K562 (cell line): ENCODE data around the gene CRYBA1. TPM values are rescaled to one million over a fixed set of nuclear protein-coding genes. Genes with fewer than 3 reads are reported as not detected.

Experiments
- ARID4B ChIP-seq: sonication (generic); formaldehyde crosslinking; IDR thresholded peaks from 2 replicates; pipeline ENCODE4 v1.8.0; 2022; ENCODE audit warnings: mild to moderate bottlenecking, missing genetic modification reagents
- ARNT ChIP-seq, 2 experiments: fragments of 450-650 bp; IDR thresholded peaks; 2 replicates each; pipeline ENCODE4 v1.6.1; 2016; ENCODE audit warnings: mild to moderate bottlenecking in 1 of 2
- HMG20A ChIP-seq: fragments of 450-650 bp; formaldehyde crosslinking; conservative IDR thresholded peaks from 2 replicates; pipeline ENCODE4 v1.4.0; 2020; ENCODE audit warnings: mild to moderate bottlenecking, mixed read lengths
- NELFE ChIP-seq: IDR thresholded peaks from 2 replicates; pipeline ENCODE4 v1.6.1; 2011; ENCODE audit warnings: mild to moderate bottlenecking; ENCODE audit not compliant: insufficient read depth, insufficient read length
- OTX1 ChIP-seq: fragments of 450-650 bp; formaldehyde crosslinking; IDR thresholded peaks from 2 replicates; pipeline ENCODE4 v1.4.0; 2022; ENCODE audit warnings: mild to moderate bottlenecking
- SAFB ChIP-seq: fragments of 200-400 bp; formaldehyde crosslinking; IDR thresholded peaks from 2 replicates; pipeline ENCODE4 v1.6.1; 2017; ENCODE audit warnings: low read depth, low read length, borderline replicate concordance
- TEAD1 ChIP-seq, 2 experiments: fragments of 450-650 bp in 1 of 2; sonication (generic) in 1 of 2; formaldehyde crosslinking; IDR thresholded peaks; 2 replicates each; pipeline versions ENCODE4 v1.4.0 to v1.8.0; 2020 to 2022; ENCODE audit warnings: mild to moderate bottlenecking in 2 of 2, missing genetic modification reagents in 1 of 2
- XRCC4 ChIP-seq: IDR thresholded peaks from one replicate; pipeline ENCODE4 v1.6.1; 2011; ENCODE audit not compliant: insufficient read depth, insufficient read length; ENCODE audit errors: extremely low read depth
- ZBTB49 ChIP-seq: sonication (generic); formaldehyde crosslinking; IDR thresholded peaks from 2 replicates; pipeline ENCODE4 v1.8.0; 2022; ENCODE audit warnings: missing genetic modification reagents, mild to moderate bottlenecking, borderline replicate concordance
- ZNF121 ChIP-seq: sonication (generic); formaldehyde crosslinking; conservative IDR thresholded peaks from 2 replicates; pipeline ENCODE4 v1.8.0; 2022; ENCODE audit warnings: missing genetic modification reagents
- ZNF23 ChIP-seq: fragments of 250-450 bp; sonication (Bioruptor Pico); IDR thresholded peaks from 2 replicates; pipeline ENCODE4 v1.4.0; 2020; ENCODE audit warnings: mild to moderate bottlenecking
- ZNF263 ChIP-seq: sonication (generic); formaldehyde crosslinking; IDR thresholded peaks from 2 replicates; pipeline ENCODE4 v1.8.0; 2022; ENCODE audit warnings: mild to moderate bottlenecking, missing genetic modification reagents, borderline replicate concordance
- ZNF280B ChIP-seq: fragments of 250-450 bp; sonication (Bioruptor Pico); IDR thresholded peaks from 2 replicates; pipeline ENCODE4 v1.5.1; 2021; ENCODE audit warnings: mild to moderate bottlenecking
- polyA plus RNA-seq, 8 experiments: library from polyadenylated mRNA; depleted of rRNA in 4 of 8; stranded (reverse) in 5 of 8; unstranded in 3 of 8; fragments of >200 nt; fragmentation: Nextera tagmentation in 2 of 8; fragmentation: Illumina TruSeq in 1 of 8; extraction: Ambion mirVana in 2 of 8; extraction: Trizol in 1 of 8; gene quantifications; 2 replicates each; pipeline versions ENCODE4 v1.2.1 to v1.2.3, GENCODE V29; 2011 to 2014; ENCODE audit warnings: inconsistent platforms in 1 of 8, missing spikeins in 1 of 8
- total RNA-seq, 7 experiments: library from RNA; depleted of rRNA in 6 of 7; stranded (reverse); fragments of >200 nt in 6 of 7; fragmentation: Illumina TruSeq in 2 of 7; extraction: Trizol in 2 of 7; gene quantifications; 2 replicates each; pipeline versions ENCODE4 v1.2.1 to v1.2.3, GENCODE V29; 2011 to 2021; ENCODE audit warnings: low replicate concordance in 1 of 7
- TF ChIP-seq, protein P1 (sequence below), 2 experiments: fragments of 450-650 bp; IDR thresholded peaks; 2 replicates each; pipeline ENCODE4 v1.6.1; 2018; ENCODE audit warnings: mild to moderate bottlenecking in 2 of 2, low read depth in 1 of 2; ENCODE audit not compliant: partially characterized antibody in 2 of 2

Gene CRYBA1
- total and polyA plus RNA-seq, 9 of the 15 experiments (the other 6 are each of a cell fraction or from before 2014, with no cell fraction given): not detected

DNA sequence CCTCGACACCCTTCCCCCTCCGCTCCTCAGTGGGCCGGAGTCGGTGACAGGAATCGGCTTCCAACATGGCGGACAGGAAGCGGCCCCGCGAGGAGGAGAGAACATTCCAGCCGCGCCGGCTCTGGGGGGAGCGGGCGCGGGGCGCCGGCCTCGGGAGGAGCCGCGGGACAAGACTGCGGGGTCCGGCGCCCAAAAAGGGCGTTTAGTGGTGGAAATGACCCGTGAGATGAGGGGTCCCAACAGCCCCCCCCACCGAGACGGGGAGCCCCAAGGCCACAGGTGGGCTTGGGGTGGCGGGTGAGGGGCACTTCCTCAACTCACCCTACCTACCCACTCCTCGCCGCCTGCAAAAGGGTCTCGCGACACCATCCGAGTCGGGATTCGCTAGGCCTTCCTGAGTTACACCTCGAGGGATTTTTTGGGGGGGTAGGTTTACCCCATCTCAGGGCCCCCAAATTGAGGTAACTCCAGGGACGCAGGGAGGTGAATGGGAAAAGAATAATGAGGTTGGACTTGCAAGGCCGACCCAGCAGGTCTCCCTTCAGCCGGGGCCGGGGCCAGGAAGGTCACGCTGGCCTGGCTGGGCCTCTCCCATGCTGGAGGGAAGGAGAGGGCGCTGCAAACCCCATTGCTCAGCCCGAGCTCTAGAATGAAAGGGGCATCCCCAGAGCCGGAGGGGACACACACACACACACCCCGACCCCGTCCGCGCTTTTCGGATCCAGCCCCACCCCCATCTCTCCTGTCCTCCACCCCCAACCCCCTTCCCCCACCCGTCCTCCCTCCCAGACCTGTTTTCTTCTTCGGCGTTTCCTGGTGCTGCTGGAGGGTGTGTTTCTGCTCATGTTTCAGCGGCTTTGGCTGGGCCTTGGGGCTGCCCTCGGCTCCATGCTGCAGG, 46.6 kb downstream of the CRYBA1 start (continued):
- TF ChIP-seq, protein P1, sequence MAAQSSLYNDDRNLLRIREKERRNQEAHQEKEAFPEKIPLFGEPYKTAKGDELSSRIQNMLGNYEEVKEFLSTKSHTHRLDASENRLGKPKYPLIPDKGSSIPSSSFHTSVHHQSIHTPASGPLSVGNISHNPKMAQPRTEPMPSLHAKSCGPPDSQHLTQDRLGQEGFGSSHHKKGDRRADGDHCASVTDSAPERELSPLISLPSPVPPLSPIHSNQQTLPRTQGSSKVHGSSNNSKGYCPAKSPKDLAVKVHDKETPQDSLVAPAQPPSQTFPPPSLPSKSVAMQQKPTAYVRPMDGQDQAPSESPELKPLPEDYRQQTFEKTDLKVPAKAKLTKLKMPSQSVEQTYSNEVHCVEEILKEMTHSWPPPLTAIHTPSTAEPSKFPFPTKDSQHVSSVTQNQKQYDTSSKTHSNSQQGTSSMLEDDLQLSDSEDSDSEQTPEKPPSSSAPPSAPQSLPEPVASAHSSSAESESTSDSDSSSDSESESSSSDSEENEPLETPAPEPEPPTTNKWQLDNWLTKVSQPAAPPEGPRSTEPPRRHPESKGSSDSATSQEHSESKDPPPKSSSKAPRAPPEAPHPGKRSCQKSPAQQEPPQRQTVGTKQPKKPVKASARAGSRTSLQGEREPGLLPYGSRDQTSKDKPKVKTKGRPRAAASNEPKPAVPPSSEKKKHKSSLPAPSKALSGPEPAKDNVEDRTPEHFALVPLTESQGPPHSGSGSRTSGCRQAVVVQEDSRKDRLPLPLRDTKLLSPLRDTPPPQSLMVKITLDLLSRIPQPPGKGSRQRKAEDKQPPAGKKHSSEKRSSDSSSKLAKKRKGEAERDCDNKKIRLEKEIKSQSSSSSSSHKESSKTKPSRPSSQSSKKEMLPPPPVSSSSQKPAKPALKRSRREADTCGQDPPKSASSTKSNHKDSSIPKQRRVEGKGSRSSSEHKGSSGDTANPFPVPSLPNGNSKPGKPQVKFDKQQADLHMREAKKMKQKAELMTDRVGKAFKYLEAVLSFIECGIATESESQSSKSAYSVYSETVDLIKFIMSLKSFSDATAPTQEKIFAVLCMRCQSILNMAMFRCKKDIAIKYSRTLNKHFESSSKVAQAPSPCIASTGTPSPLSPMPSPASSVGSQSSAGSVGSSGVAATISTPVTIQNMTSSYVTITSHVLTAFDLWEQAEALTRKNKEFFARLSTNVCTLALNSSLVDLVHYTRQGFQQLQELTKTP (IDR thresholded peaks at IDR 0.05; ENCODE audit: low read depth in 1 of 2, partially characterized antibody in 2 of 2): no peak
- no peak for TF ChIP-seq ZNF263 (CRISPR knock-in tag)
- no peak for TF ChIP-seq HMG20A (CRISPR knock-in tag)
- no peak for TF ChIP-seq SAFB
- no peak for TF ChIP-seq ZBTB49
- no peak for TF ChIP-seq NELFE
- TF ChIP-seq TEAD1 (CRISPR knock-in tag; IDR thresholded peaks at IDR 0.05): peak; percentile 61 to 66; a peak in 2 of 4 replicates
- TF ChIP-seq ZNF280B: no peak
- no peak for TF ChIP-seq OTX1 (CRISPR knock-in tag)
- 0 out of 4 replicates have a peak, but pooled peaks of 1 of the 2 experiments have one; percentile 18 for TF ChIP-seq ARNT (IDR thresholded peaks at IDR 0.05)
- no peak for TF ChIP-seq ZNF121
- no peak for TF ChIP-seq ARID4B (CRISPR knock-in tag)
- no peak for TF ChIP-seq XRCC4
- no peak for TF ChIP-seq ZNF23 (CRISPR knock-in tag)
